ENCODE measurements around the gene NOP56. TPM values are rescaled to one million over a fixed set of nuclear protein-coding genes. Genes with fewer than 3 reads are reported as not detected.

The NOP56 gene
- total RNA-seq, 1 donor from 2014 or later, result 103 TPM

DNA sequence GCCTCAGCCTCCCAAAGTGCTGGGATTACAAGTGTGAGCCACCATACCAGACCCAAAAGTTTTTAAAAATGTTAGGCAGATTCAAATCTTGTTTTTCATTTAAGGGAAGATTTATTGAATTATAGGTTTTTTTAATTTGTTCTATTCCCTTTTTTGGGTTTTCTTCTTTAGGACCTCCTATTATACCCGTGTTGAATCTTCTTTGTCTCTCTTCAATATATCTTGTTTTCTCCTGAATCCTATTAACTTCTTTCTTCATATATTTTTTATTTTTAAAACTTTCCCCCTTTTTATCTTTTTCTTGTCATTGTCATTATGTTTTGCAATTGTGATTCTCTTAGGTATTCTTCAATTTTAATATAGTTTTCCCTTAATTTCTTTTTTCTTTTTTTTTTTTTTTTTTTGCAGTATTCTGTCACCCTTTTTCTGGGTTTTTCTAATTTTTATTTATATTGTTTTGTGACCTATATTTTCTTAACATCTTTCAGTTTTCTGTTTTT lies 45.9 kb upstream of the NOP56 start:
- no peak for DNase-seq (ENCODE audit: low spot score)
- Mint-ChIP-seq H3K9me3 (ENCODE audit: low read depth) (peaks cover 26% of the 10 kb centered on the region), H3K4me1 (ENCODE audit: low read depth) (peaks cover 12% of the 10 kb centered on the region), H3K27ac (ENCODE audit: unreplicated experiment) (no peak overlapping the region), H3K4me3 (ENCODE audit: unreplicated experiment) (no peak overlapping the region), H3K27me3 (ENCODE audit: low read depth) (peaks cover 13% of the 10 kb centered on the region), H3K36me3 (ENCODE audit: low read depth) (peaks cover 2% of the 10 kb centered on the region)
- TF ChIP-seq, protein P1, sequence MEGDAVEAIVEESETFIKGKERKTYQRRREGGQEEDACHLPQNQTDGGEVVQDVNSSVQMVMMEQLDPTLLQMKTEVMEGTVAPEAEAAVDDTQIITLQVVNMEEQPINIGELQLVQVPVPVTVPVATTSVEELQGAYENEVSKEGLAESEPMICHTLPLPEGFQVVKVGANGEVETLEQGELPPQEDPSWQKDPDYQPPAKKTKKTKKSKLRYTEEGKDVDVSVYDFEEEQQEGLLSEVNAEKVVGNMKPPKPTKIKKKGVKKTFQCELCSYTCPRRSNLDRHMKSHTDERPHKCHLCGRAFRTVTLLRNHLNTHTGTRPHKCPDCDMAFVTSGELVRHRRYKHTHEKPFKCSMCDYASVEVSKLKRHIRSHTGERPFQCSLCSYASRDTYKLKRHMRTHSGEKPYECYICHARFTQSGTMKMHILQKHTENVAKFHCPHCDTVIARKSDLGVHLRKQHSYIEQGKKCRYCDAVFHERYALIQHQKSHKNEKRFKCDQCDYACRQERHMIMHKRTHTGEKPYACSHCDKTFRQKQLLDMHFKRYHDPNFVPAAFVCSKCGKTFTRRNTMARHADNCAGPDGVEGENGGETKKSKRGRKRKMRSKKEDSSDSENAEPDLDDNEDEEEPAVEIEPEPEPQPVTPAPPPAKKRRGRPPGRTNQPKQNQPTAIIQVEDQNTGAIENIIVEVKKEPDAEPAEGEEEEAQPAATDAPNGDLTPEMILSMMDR (IDR thresholded peaks at IDR 0.05), result no peak

DNA sequence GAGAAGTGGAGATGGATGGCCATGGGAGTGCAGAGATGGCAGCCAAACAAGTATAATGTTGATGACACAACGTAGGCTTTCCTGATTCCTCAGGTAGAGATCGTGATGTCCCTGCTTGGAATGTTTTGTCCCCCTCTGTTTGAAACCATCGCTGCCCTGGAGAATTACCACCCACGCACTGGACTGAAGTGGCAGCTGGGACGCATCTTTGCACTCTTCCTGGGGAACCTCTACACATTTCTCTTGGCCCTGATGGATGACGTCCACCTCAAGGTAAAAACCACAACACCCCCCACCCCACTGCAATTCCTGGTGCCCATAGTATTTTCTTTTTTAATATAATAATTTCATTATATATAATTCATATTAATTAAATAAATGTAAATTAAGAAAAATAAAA lies 42.1 kb upstream of the NOP56 start:
- no peak for DNase-seq (ENCODE audit: low spot score)
- Mint-ChIP-seq H3K9me3 (ENCODE audit: low read depth) (peaks cover 21% of the 10 kb centered on the region), H3K27me3 (ENCODE audit: low read depth) (peaks cover 19% of the 10 kb centered on the region), H3K4me1 (ENCODE audit: low read depth) (no peaks in the 10 kb centered on the region), H3K27ac (ENCODE audit: unreplicated experiment) (no peak overlapping the region), H3K4me3 (ENCODE audit: unreplicated experiment) (no peak overlapping the region), H3K36me3 (ENCODE audit: low read depth) (peaks cover 2% of the 10 kb centered on the region)
- TF ChIP-seq, protein P1 (IDR thresholded peaks at IDR 0.05), result no peak

DNA sequence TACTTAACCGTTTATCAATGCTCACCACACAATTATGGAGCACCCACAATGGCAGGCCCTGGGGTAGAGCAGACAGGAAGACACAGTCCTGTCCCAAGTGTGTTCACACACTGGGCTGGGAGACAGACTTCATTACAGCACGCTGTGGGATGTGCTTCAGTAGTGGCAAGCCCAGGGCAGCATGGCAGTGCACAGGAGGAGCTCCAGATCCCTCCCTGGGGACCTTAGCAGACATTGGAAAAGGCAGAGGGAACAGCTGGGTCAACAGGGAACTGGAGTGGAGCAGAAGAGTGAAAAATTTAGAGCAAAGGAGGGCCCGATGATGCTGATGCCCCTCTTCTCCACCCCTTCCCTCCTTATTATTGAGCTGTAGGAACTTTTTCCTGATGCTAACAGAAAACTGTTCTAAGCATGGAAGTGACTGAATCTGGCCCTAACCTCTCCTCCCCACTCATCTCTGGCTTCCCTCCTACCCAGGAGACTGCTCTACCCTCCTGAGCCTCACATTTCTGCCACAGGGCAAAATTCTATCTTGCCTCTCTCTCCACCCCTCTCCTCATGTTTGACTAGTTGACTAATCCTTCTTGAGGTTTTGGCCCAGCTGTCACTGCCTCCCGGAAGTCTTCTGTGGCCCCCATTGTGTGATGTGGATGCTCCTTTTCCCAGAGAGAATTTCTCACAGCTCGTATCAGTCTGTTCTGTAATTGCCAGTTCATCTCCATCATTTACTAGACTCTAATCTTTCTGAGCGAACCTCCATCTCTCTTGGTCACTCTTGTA lies 41.3 kb upstream of the NOP56 start:
- H3K4me3 Mint-ChIP-seq (ENCODE audit: unreplicated experiment), result no peak overlapping the region
- peaks cover 23% of the 10 kb centered on the region for H3K27me3 Mint-ChIP-seq (ENCODE audit: low read depth)
- H3K4me1 Mint-ChIP-seq (ENCODE audit: low read depth), result no peaks in the 10 kb centered on the region
- TF ChIP-seq, protein P1 (IDR thresholded peaks at IDR 0.05), result no peak
- DNase-seq (ENCODE audit: low spot score), result no peak
- peaks cover 2% of the 10 kb centered on the region for H3K36me3 Mint-ChIP-seq (ENCODE audit: low read depth)
- H3K27ac Mint-ChIP-seq (ENCODE audit: unreplicated experiment), result no peak overlapping the region
- H3K9me3 Mint-ChIP-seq (ENCODE audit: low read depth), result peaks cover 15% of the 10 kb centered on the region

DNA sequence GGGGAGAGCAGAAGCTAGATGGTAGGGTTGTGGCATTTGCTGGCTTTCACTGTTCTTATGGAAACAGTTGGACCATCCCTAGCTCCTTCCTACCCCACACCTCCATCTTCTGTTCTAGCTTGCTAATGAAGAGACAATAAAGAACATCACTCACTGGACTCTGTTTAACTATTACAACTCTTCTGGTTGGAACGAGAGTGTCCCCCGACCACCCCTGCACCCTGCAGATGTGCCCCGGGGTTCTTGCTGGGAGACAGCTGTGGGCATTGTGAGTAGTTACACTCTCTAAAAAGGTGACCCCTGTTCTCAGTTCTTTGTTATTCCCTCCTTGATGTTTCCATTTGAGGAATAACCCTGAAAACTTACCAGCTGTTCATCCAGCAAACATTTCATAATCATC lies 40.4 kb upstream of the NOP56 start:
- no peaks in the 10 kb centered on the region for H3K4me1 Mint-ChIP-seq (ENCODE audit: low read depth)
- peaks cover 26% of the 10 kb centered on the region for H3K27me3 Mint-ChIP-seq (ENCODE audit: low read depth)
- H3K36me3 Mint-ChIP-seq (ENCODE audit: low read depth), result peaks cover 2% of the 10 kb centered on the region
- TF ChIP-seq, protein P1 (IDR thresholded peaks at IDR 0.05), result no peak
- peaks cover 11% of the 10 kb centered on the region for H3K9me3 Mint-ChIP-seq (ENCODE audit: low read depth)
- DNase-seq (ENCODE audit: low spot score), result no peak
- no peak overlapping the region for H3K4me3 Mint-ChIP-seq (ENCODE audit: unreplicated experiment)
- no peak overlapping the region for H3K27ac Mint-ChIP-seq (ENCODE audit: unreplicated experiment)

DNA sequence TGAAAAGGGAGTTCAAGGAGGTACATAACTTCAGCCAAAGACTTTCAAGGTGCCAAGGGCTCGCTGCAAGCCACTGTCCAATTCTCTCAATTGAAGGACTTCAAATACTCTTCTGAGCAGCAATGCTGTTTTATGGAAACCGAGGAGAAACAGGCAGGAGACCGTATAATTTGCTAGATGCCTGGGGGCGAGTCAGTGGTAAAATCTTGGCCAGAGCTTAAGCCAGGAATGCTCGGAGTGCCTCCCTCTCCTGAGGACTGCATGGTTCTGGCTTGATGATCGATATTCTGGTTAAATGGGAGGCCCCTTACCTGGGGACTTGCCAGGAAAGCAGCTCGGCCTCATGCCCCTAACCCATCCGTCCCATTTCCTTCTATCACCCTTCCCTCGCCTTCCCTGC lies 35.8 kb upstream of the NOP56 start:
- Mint-ChIP-seq H3K9me3 (ENCODE audit: low read depth) (peaks cover 11% of the 10 kb centered on the region), H3K4me3 (ENCODE audit: unreplicated experiment) (no peak overlapping the region), H3K27ac (ENCODE audit: unreplicated experiment) (no peak overlapping the region), H3K27me3 (ENCODE audit: low read depth) (peaks cover 14% of the 10 kb centered on the region), H3K36me3 (ENCODE audit: low read depth) (no peaks in the 10 kb centered on the region), H3K4me1 (ENCODE audit: low read depth) (no peaks in the 10 kb centered on the region)
- no peak for DNase-seq (ENCODE audit: low spot score)
- TF ChIP-seq, protein P1 (IDR thresholded peaks at IDR 0.05), result no peak
